Lower lobe of right lung (tissue), 2 donors: ENCODE results near the gene EFCAB8. TPM values are rescaled to one million over a fixed set of nuclear protein-coding genes. Genes with fewer than 3 reads are reported as not detected.

Experiments
- ATAC-seq, 2 donors: fragments of 200-7000 bp; cut with Tn5 transposase; one replicate each; pipeline ENCODE4 v1.9.1; 2020 to 2022; ENCODE audit warnings: mild to moderate bottlenecking in 2 of 2, moderate library complexity in 2 of 2
- DNase-seq: peaks from one replicate; pipeline ENCODE4 v3.0.0-alpha.2; 2020
- H3K27ac ChIP-seq: fragments of 200-600 bp; one replicate; pipeline ENCODE4 v1.8.0; 2022
- H3K27me3 ChIP-seq: fragments of 200-600 bp; one replicate; pipeline ENCODE4 v1.8.0; 2022; ENCODE audit warnings: low read depth
- H3K36me3 ChIP-seq: fragments of 200-600 bp; one replicate; pipeline ENCODE4 v1.8.0; 2022; ENCODE audit warnings: mild to moderate bottlenecking
- H3K4me1 ChIP-seq: fragments of 200-600 bp; one replicate; pipeline ENCODE4 v1.8.0; 2022
- H3K4me3 ChIP-seq: fragments of 200-600 bp; one replicate; pipeline ENCODE4 v1.8.0; 2022; ENCODE audit warnings: mild to moderate bottlenecking
- H3K9me3 ChIP-seq: fragments of 200-600 bp; one replicate; pipeline ENCODE4 v1.8.0; 2022
- CTCF ChIP-seq: fragments of 200-600 bp; IDR thresholded peaks from one replicate; pipeline ENCODE4 v1.8.0; 2022; ENCODE audit warnings: antibody characterized with exemption, mild to moderate bottlenecking
- intact Hi-C: fragments of 100-400 bp; cut with DNase I; formaldehyde crosslinking; loops from one replicate; pipeline ENCODE4 v1.11.0; 2022
- total RNA-seq: library from RNA; stranded (reverse); fragmentation: NEBNext Ultra II Directional; extraction: Animal tissue kit (Norgen Biotek cat#: 25700); gene quantifications from one replicate; pipeline ENCODE4 v1.2.1, GENCODE V29; 2021
- donor health status: DM: no; HTN: yes; CAD: no; lungs with severe emphysema.

EFCAB8 gene
- total RNA-seq, 1 donor from 2014 or later = 0.30 TPM

- Histone ChIP-seq H3K9me3 (no peaks in the 10 kb centered on the region), H3K27ac (no peak overlapping the region), H3K27me3 (no peaks in the 10 kb centered on the region), H3K36me3 (no peaks in the 10 kb centered on the region), H3K4me1 (no peaks in the 10 kb centered on the region), H3K4me3 (no peak overlapping the region)
- no peak for DNase-seq
- intact Hi-C loops = loop anchor here (10.0 kb wide), 1 partner anchor 188 kb away; no protein-coding TSS in a partner anchor
- ATAC-seq = no peak
- no peak for TF ChIP-seq CTCF
Observed at GRCh38 chr20:32906871-32907495, 48.3 kb downstream of the EFCAB8 start.

GRCh38 chr20:32907886-32908285 lies 49.2 kb downstream of the EFCAB8 start:
- no peaks in the 10 kb centered on the region for H3K9me3 ChIP-seq
- H3K27ac ChIP-seq = no peak overlapping the region
- ATAC-seq (no peak), DNase-seq (no peak)
- no peak overlapping the region for H3K4me3 ChIP-seq
- TF ChIP-seq CTCF = no peak
- H3K4me1 ChIP-seq = no peaks in the 10 kb centered on the region
- no peaks in the 10 kb centered on the region for H3K27me3 ChIP-seq
- H3K36me3 ChIP-seq = no peaks in the 10 kb centered on the region
- intact Hi-C loops = loop anchor here (10.0 kb wide), 1 partner anchor 187 kb away; no protein-coding TSS in a partner anchor

GRCh38 chr20:32908334-32909292 lies 49.9 kb downstream of the EFCAB8 start:
- Histone ChIP-seq H3K4me3 (no peak overlapping the region), H3K9me3 (no peaks in the 10 kb centered on the region), H3K4me1 (no peaks in the 10 kb centered on the region), H3K27me3 (no peaks in the 10 kb centered on the region), H3K27ac (no peak overlapping the region), H3K36me3 (no peaks in the 10 kb centered on the region)
- no peak for ATAC-seq
- TF ChIP-seq CTCF = no peak
- DNase-seq = peak; percentile 38
- intact Hi-C loops = loop anchor here (10.0 kb wide), 1 partner anchor 186 kb away; no protein-coding TSS in a partner anchor

GRCh38 chr20:32909451-32909850 lies 50.7 kb downstream of the EFCAB8 start:
- intact Hi-C loops = loop anchor here (10.0 kb wide), 1 partner anchor 185 kb away; no protein-coding TSS in a partner anchor
- H3K9me3 ChIP-seq = no peaks in the 10 kb centered on the region
- H3K27ac ChIP-seq = no peak overlapping the region
- no peak for TF ChIP-seq CTCF
- no peaks in the 10 kb centered on the region for H3K36me3 ChIP-seq
- H3K4me1 ChIP-seq = no peaks in the 10 kb centered on the region
- ATAC-seq (no peak), DNase-seq (peak; percentile 7)
- no peak overlapping the region for H3K4me3 ChIP-seq
- no peaks in the 10 kb centered on the region for H3K27me3 ChIP-seq

GRCh38 chr20:32909896-32910571 lies 51.3 kb downstream of the EFCAB8 start:
- no peaks in the 10 kb centered on the region for H3K27me3 ChIP-seq
- H3K36me3 ChIP-seq = no peaks in the 10 kb centered on the region
- DNase-seq (peak; percentile 36), ATAC-seq (no peak)
- no peak overlapping the region for H3K27ac ChIP-seq
- no peak for TF ChIP-seq CTCF
- intact Hi-C loops = loop anchor here (10.0 kb wide), 1 partner anchor 185 kb away; no protein-coding TSS in a partner anchor
- H3K4me3 ChIP-seq = no peak overlapping the region
- H3K4me1 ChIP-seq = no peaks in the 10 kb centered on the region
- no peaks in the 10 kb centered on the region for H3K9me3 ChIP-seq
